Loucy (cell line): ENCODE results near the gene DDOST.

Experiments used
- EZH2phosphoT487 ChIP-seq: fragments of 200-600 bp; IDR thresholded peaks from 2 replicates; pipeline ENCODE4 v1.6.1; 2018; ENCODE audit warnings: antibody characterized with exemption, mild to moderate bottlenecking, moderate library complexity, borderline replicate concordance
- TF ChIP-seq, protein P1 (sequence below): fragments of 200-600 bp; sonication (generic); conservative IDR thresholded peaks from 2 replicates; pipeline ENCODE4 v1.5.1; 2014; ENCODE audit warnings: mild to moderate bottlenecking, antibody characterized with exemption, low read length

- TF ChIP-seq, protein P1, sequence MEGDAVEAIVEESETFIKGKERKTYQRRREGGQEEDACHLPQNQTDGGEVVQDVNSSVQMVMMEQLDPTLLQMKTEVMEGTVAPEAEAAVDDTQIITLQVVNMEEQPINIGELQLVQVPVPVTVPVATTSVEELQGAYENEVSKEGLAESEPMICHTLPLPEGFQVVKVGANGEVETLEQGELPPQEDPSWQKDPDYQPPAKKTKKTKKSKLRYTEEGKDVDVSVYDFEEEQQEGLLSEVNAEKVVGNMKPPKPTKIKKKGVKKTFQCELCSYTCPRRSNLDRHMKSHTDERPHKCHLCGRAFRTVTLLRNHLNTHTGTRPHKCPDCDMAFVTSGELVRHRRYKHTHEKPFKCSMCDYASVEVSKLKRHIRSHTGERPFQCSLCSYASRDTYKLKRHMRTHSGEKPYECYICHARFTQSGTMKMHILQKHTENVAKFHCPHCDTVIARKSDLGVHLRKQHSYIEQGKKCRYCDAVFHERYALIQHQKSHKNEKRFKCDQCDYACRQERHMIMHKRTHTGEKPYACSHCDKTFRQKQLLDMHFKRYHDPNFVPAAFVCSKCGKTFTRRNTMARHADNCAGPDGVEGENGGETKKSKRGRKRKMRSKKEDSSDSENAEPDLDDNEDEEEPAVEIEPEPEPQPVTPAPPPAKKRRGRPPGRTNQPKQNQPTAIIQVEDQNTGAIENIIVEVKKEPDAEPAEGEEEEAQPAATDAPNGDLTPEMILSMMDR, result no peak
- no peak for TF ChIP-seq EZH2phosphoT487
These were observed 49.5 kb downstream of the DDOST start for GRCh38 chr1:20611652-20612051.
